Measurements from ENCODE around the gene RALGAPA1. TPM values are rescaled to one million over a fixed set of nuclear protein-coding genes. Genes with fewer than 3 reads are reported as not detected.

Gene RALGAPA1
- total and polyA plus RNA-seq, 2 of the 13 experiments (the other 11 are each of a cell fraction or from before 2014, with no cell fraction given) = 65.0 to 89.2 TPM

- TF ChIP-seq RAD51 (IDR thresholded peaks at IDR 0.05; ENCODE audit: borderline replicate concordance) = no peak
- TF ChIP-seq ZNF737 (CRISPR knock-in tag; IDR thresholded peaks at IDR 0.05; ENCODE audit: borderline replicate concordance) = peak; percentile 96
- peak; percentile 92 for TF ChIP-seq GATAD1 (CRISPR knock-in tag; IDR thresholded peaks at IDR 0.05)
- TF ChIP-seq MATR3 (CRISPR knock-in tag; IDR thresholded peaks at IDR 0.05) = peak; percentile 82; the same call in 1 of the 2 replicates
- TF ChIP-seq RFX5 (IDR thresholded peaks at IDR 0.05; ENCODE audit: low read depth, low read length) = peak; percentile 85
- no peak for TF ChIP-seq CEBPB (IDR thresholded peaks at IDR 0.05; ENCODE audit: borderline replicate concordance, low read depth, low read length)
- peak; percentile 95 for TF ChIP-seq ZNF296 (CRISPR knock-in tag; conservative IDR thresholded peaks at IDR 0.05)
- TF ChIP-seq, protein P1, sequence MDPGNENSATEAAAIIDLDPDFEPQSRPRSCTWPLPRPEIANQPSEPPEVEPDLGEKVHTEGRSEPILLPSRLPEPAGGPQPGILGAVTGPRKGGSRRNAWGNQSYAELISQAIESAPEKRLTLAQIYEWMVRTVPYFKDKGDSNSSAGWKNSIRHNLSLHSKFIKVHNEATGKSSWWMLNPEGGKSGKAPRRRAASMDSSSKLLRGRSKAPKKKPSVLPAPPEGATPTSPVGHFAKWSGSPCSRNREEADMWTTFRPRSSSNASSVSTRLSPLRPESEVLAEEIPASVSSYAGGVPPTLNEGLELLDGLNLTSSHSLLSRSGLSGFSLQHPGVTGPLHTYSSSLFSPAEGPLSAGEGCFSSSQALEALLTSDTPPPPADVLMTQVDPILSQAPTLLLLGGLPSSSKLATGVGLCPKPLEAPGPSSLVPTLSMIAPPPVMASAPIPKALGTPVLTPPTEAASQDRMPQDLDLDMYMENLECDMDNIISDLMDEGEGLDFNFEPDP (CRISPR knock-in tag; conservative IDR thresholded peaks at IDR 0.05) = no peak
- TF ChIP-seq ZBTB7A (CRISPR knock-in tag; IDR thresholded peaks at IDR 0.05) = peak; percentile 99
- peak; percentile 100 for TF ChIP-seq SAFB2 (CRISPR knock-in tag; IDR thresholded peaks at IDR 0.05; ENCODE audit: borderline replicate concordance, low read depth)
- TF ChIP-seq, protein P2, sequence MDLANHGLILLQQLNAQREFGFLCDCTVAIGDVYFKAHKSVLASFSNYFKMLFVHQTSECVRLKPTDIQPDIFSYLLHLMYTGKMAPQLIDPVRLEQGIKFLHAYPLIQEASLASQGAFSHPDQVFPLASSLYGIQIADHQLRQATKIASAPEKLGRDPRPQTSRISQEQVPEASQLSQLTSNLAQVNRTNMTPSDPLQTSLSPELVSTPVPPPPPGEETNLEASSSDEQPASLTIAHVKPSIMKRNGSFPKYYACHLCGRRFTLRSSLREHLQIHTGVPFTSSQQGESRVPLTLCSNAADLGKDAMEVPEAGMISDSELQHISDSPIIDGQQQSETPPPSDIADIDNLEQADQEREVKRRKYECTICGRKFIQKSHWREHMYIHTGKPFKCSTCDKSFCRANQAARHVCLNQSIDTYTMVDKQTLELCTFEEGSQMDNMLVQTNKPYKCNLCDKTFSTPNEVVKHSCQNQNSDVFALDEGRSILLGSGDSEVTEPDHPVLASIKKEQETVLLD (CRISPR knock-in tag; IDR thresholded peaks at IDR 0.05; ENCODE audit: low read depth) = peak; percentile 93
- TF ChIP-seq CENPT (CRISPR knock-in tag; IDR thresholded peaks at IDR 0.05; ENCODE audit: low read depth) = peak; percentile 98
- TF ChIP-seq ELK4 (CRISPR knock-in tag; IDR thresholded peaks at IDR 0.05; ENCODE audit: borderline replicate concordance) = no peak; the same call in 1 of the 2 replicates
- TF ChIP-seq PLRG1 (conservative IDR thresholded peaks at IDR 0.05) = no peak
- peak; percentile 87 for TF ChIP-seq ZSCAN9 (CRISPR knock-in tag; IDR thresholded peaks at IDR 0.05; ENCODE audit: borderline replicate concordance)
- TF ChIP-seq AGO2 (optimal IDR thresholded peaks at IDR 0.05; ENCODE audit: low read depth, low read length) = peak; percentile 98
- peak; percentile 98 for TF ChIP-seq ZNF589 (CRISPR knock-in tag; conservative IDR thresholded peaks at IDR 0.05)
- no peak; the same call in 1 of the 2 replicates for TF ChIP-seq HNF4A (CRISPR knock-in tag; IDR thresholded peaks at IDR 0.05)
Observed at GRCh38 chr14:35826218-35826951, 17.3 kb upstream of the RALGAPA1 start, which contains the start of gene BRMS1L (continued).
